ENCODE results near the gene CPLX1. TPM values are rescaled to one million over a fixed set of nuclear protein-coding genes. Genes with fewer than 3 reads are reported as not detected.
A peak's percentile ranks its signal among the peaks of the same experiment; 100 is the strongest.
"Not testable (repeated sequence)": the region's sequence is repeated elsewhere in the genome, so short reads cannot be mapped to it uniquely, and the experiment has no call there.

Gene CPLX1
- polyA plus RNA-seq, 3 donors, result not detected

- Histone ChIP-seq H3K79me2 (ENCODE audit: insufficient read depth, low read length) (no peaks in the 10 kb centered on the region), H3K4me3 (replicated peaks in 1 of 3; ENCODE audit: low read depth in 2 of 3, low read length in 3 of 3) (no peak overlapping the region), H3K36me3 (replicated peaks in 1 of 2; ENCODE audit: control insufficient read depth in 1 of 2, insufficient read depth in 2 of 2, low read length in 2 of 2) (peaks cover 19 to 66% of the 10 kb centered on the region in 2 donors), H4K20me1 (ENCODE audit: insufficient read depth, low read length) (peaks cover 71% of the 10 kb centered on the region), H3K9ac (ENCODE audit: insufficient read depth, low read length, poor library complexity, severe bottlenecking) (no peak overlapping the region), H3K27ac (ENCODE audit: low read depth in 1 of 2, low read length in 2 of 2) (no peak overlapping the region), H3K4me1 (ENCODE audit: control insufficient read depth in 1 of 2, insufficient read depth in 2 of 2, low read length in 2 of 2) (peaks cover 9 to 15% of the 10 kb centered on the region in 2 donors), H3K9me3 (replicated peaks in 1 of 2; ENCODE audit: control insufficient read depth in 1 of 2, insufficient read depth in 1 of 2, low read length in 2 of 2) (peaks cover 0 to 8% of the 10 kb centered on the region in 2 donors), H3K27me3 (ENCODE audit: control insufficient read depth in 2 of 2, insufficient read depth in 2 of 2, low read length in 2 of 2) (no peaks in the 10 kb centered on the region), H3K4me2 (replicated peaks; ENCODE audit: extremely low read depth, low read length, poor library complexity, severe bottlenecking) (no peak overlapping the region), H2AFZ (ENCODE audit: insufficient read depth, low read depth, low read length, poor library complexity, severe bottlenecking) (no peak overlapping the region)
- Mint-ChIP-seq H3K4me1 (peaks cover 18% of the 10 kb centered on the region), H3K27me3 (ENCODE audit: low read depth in 3 of 3) (peaks cover 0 to 5% (median 2%) of the 10 kb centered on the region in 3 donors), H3K9me3 (peaks cover 2 to 18% (median 12%) of the 10 kb centered on the region in 7 donors), H3K27ac (peak overlapping the region in 2 of 7 donors; percentile 10 to 15), H3K4me3 (no peak overlapping the region), H3K36me3 (peaks cover 50 to 75% of the 10 kb centered on the region in 2 donors)
- 98% methylated on average over 19 of the region's 21 CpGs for WGBS (ENCODE audit: insufficient coverage)
- intact Hi-C loops (cut with micrococcal nuclease), result no loop called here
- no peak for TF ChIP-seq CTCF (IDR thresholded peaks at IDR 0.05)
- no peak for DNase-seq
These were observed 65.3 kb downstream of the CPLX1 start for GRCh38 chr4:760616-761015.

GRCh38 chr4:759810-760209 lies 66.1 kb downstream of the CPLX1 start:
- peaks cover 22 to 69% of the 10 kb centered on the region in 2 donors for H3K36me3 ChIP-seq (replicated peaks in 1 of 2; ENCODE audit: control insufficient read depth in 1 of 2, insufficient read depth in 2 of 2, low read length in 2 of 2)
- H3K4me3 ChIP-seq (replicated peaks in 1 of 3; ENCODE audit: low read depth in 2 of 3, low read length in 3 of 3); H3K27ac ChIP-seq (ENCODE audit: low read depth in 1 of 2, low read length in 2 of 2); H3K79me2 ChIP-seq (ENCODE audit: insufficient read depth, low read length); H3K27me3 Mint-ChIP-seq (ENCODE audit: low read depth in 3 of 3); H3K4me3 Mint-ChIP-seq; H3K4me1 ChIP-seq (ENCODE audit: control insufficient read depth in 1 of 2, insufficient read depth in 2 of 2, low read length in 2 of 2); H3K4me2 ChIP-seq (replicated peaks; ENCODE audit: extremely low read depth, low read length, poor library complexity, severe bottlenecking); DNase-seq; H3K9me3 ChIP-seq (replicated peaks in 1 of 2; ENCODE audit: control insufficient read depth in 1 of 2, insufficient read depth in 1 of 2, low read length in 2 of 2); intact Hi-C loops (cut with micrococcal nuclease); H2AFZ ChIP-seq (ENCODE audit: insufficient read depth, low read depth, low read length, poor library complexity, severe bottlenecking); H3K4me1 Mint-ChIP-seq; H3K9ac ChIP-seq (ENCODE audit: insufficient read depth, low read length, poor library complexity, severe bottlenecking); H3K27me3 ChIP-seq (ENCODE audit: control insufficient read depth in 2 of 2, insufficient read depth in 2 of 2, low read length in 2 of 2): not testable (repeated sequence)
- Mint-ChIP-seq H3K27ac (peak overlapping the region in 3 of 7 donors; percentile 21 to 79 (median 73)), H3K9me3 (peaks cover 2 to 18% (median 12%) of the 10 kb centered on the region in 7 donors), H3K36me3 (peaks cover 56 to 80% of the 10 kb centered on the region in 2 donors)
- WGBS (ENCODE audit: insufficient coverage), result 100% methylated on average over 7 of the region's 24 CpGs
- H4K20me1 ChIP-seq (ENCODE audit: insufficient read depth, low read length), result peaks cover 71% of the 10 kb centered on the region
